ENCODE results near the gene LINC01488. TPM values are rescaled to one million over a fixed set of nuclear protein-coding genes. Genes with fewer than 3 reads are reported as not detected.

LINC01488 gene
- total RNA-seq, 3 donors from 2014 or later, result not detected

DNA sequence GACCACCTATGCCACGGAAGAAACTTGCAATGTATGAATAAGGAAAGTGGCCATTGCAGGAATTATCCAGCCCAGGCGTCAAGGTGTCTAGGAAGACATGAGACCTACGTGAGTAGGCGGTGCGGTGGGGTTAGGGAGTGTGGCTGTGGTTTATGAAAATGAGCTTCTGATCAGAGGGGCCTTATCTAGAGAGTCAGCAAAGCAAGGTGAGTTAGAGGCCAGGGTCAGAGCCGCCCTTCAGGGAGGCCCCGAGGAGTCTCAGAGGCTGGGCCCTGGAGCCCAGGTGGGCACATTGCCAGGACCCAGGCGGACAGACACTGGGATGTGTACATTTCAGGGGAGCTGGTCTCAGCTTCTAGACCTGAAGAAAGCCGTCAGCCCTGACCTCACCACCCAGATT is 13.8 kb upstream of the LINC01488 start:
- no peak for DNase-seq (ENCODE audit: low spot score in 2 of 2)
- intact Hi-C loops (cut with DNase I; ENCODE audit: low total_unique reads), result no loop called here
- no peaks in the 10 kb centered on the region for H3K27me3 ChIP-seq

DNA sequence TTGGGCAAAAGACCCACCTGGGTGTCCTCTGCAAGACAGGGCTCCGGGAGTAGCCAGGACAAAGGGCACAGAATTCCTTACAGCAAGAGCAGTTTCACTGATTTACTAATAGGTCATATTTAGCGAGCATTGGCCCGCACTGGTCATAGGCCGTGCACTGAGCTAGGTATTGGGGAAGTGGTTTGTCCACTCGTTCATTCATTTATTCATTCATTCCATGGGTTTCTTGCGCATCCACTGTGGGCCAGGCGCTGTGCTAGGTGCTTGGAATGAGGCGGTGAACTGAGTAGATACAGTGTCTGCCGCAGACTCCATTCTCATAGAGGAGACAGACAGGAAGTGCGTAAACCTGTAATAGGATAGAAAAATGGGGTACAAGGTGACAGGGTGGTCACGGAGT is 13.2 kb upstream of the LINC01488 start:
- Histone ChIP-seq H3K4me3 (no peak overlapping the region), H3K27me3 (no peaks in the 10 kb centered on the region), H3K9me3 (no peaks in the 10 kb centered on the region), H3K4me1 (no peaks in the 10 kb centered on the region), H3K36me3 (no peaks in the 10 kb centered on the region), H3K27ac (no peak overlapping the region)
- intact Hi-C loops (cut with DNase I; ENCODE audit: low total_unique reads), result no loop called here
- TF ChIP-seq POLR2A (IDR thresholded peaks at IDR 0.05) (no peak), POLR2AphosphoS5 (IDR thresholded peaks at IDR 0.05) (no peak)
- TF ChIP-seq, protein P1, sequence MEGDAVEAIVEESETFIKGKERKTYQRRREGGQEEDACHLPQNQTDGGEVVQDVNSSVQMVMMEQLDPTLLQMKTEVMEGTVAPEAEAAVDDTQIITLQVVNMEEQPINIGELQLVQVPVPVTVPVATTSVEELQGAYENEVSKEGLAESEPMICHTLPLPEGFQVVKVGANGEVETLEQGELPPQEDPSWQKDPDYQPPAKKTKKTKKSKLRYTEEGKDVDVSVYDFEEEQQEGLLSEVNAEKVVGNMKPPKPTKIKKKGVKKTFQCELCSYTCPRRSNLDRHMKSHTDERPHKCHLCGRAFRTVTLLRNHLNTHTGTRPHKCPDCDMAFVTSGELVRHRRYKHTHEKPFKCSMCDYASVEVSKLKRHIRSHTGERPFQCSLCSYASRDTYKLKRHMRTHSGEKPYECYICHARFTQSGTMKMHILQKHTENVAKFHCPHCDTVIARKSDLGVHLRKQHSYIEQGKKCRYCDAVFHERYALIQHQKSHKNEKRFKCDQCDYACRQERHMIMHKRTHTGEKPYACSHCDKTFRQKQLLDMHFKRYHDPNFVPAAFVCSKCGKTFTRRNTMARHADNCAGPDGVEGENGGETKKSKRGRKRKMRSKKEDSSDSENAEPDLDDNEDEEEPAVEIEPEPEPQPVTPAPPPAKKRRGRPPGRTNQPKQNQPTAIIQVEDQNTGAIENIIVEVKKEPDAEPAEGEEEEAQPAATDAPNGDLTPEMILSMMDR (IDR thresholded peaks at IDR 0.05), result no peak
- DNase-seq (ENCODE audit: low spot score in 2 of 2), result no peak

More for the DNA sequence above, 13.8 kb upstream of the LINC01488 start:
- H3K4me1 ChIP-seq, result no peaks in the 10 kb centered on the region
- TF ChIP-seq, protein P1 (IDR thresholded peaks at IDR 0.05), result no peak
- TF ChIP-seq POLR2A (IDR thresholded peaks at IDR 0.05) (no peak), POLR2AphosphoS5 (IDR thresholded peaks at IDR 0.05) (no peak)
- H3K9me3 ChIP-seq, result no peaks in the 10 kb centered on the region
- no peak overlapping the region for H3K27ac ChIP-seq
- no peak overlapping the region for H3K4me3 ChIP-seq
- no peaks in the 10 kb centered on the region for H3K36me3 ChIP-seq

DNA sequence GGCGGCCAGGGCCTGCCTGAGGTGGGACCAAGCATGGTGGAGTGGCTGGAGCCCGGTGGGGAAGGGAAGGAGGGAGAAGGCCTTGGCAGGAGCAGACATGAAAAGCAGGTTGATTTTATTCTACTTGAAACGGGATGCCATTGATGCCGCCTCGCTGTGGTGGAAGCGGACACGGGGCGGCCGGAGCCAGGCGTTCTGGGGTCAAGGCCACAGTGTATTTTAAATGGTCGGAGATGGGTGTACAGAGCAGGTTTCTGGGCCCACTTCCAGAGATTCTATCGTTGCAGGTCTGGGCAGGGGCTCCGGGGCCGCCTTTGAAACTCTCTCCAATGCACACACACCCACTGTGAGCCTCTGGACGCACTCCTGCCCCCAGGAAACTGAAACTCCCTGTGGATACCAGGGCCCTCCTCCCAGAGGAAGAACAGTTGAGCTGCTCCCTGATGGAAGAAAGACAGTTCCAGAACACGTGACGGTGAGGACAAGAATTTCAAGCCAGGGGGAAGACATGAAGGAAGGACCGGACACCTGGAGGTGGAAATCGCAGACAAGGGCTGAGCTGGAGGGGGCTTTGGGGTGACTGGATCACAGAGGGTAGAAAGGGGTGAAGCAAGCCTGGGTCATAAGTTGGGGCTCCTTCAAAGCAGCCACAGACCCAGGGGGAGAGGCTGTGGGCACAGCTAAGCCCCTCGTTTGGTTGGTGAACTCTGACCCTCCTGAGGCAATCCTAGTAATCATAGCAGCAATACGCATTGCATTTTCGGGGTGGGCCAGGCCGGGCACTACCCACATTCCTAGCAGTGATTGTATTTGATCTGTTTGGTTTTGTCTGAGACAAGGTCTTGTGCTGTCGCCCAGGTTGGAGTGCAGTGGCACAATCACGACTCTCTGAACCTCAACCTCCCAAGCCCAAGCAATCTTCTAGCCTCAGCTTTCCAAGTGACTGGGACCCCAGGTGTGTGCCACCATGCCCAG is 12.3 kb upstream of the LINC01488 start:
- Histone ChIP-seq H3K36me3 (no peaks in the 10 kb centered on the region), H3K4me1 (no peaks in the 10 kb centered on the region), H3K27ac (no peak overlapping the region), H3K9me3 (no peaks in the 10 kb centered on the region), H3K27me3 (no peaks in the 10 kb centered on the region), H3K4me3 (no peak overlapping the region)
- intact Hi-C loops (cut with DNase I; ENCODE audit: low total_unique reads), result no loop called here
- no peak for DNase-seq (ENCODE audit: low spot score in 2 of 2)
- TF ChIP-seq, protein P1 (IDR thresholded peaks at IDR 0.05), result no peak

DNA sequence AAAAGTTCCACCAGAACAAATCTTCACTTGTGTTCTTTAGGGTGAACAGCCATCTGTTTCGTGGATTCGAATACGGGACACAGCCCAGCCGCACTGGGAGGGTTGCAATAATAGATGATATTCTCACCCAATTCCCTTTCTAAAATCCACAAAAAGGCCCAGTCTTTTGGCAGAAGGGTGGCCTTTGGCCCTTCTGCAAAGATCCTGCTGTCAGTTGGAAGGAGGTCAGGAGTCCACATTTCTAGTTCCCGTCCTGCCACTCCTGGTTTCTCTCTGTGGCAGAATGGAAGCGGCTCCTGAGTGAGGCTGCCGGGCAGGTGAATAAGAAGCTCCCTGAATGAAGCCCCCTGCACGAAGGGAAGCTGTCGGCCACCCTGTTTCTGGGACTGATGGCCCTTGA is 11.2 kb upstream of the LINC01488 start:
- Histone ChIP-seq H3K4me1 (no peaks in the 10 kb centered on the region), H3K9me3 (no peaks in the 10 kb centered on the region), H3K27me3 (no peaks in the 10 kb centered on the region), H3K27ac (no peak overlapping the region), H3K4me3 (no peak overlapping the region), H3K36me3 (no peaks in the 10 kb centered on the region)
- intact Hi-C loops (cut with DNase I; ENCODE audit: low total_unique reads), result no loop called here
- no peak for DNase-seq (ENCODE audit: low spot score in 2 of 2)
- TF ChIP-seq POLR2AphosphoS5 (IDR thresholded peaks at IDR 0.05) (no peak), POLR2A (IDR thresholded peaks at IDR 0.05) (no peak)
- TF ChIP-seq, protein P1 (IDR thresholded peaks at IDR 0.05), result no peak

Measured in breast epithelium (tissue), 4 donors.